ENCODE results near the gene ALDH1A3. TPM values are rescaled to one million over a fixed set of nuclear protein-coding genes. Genes with fewer than 3 reads are reported as not detected.

The ALDH1A3 gene
- total and polyA plus RNA-seq, 7 donors = 8.6 to 71.2 (median 36.4) TPM

- 67 to 76% methylated on average over 3 of the region's 3 CpGs for WGBS, 2 donors
- no peak for DNase-seq
- no peaks in the 10 kb centered on the region for H3K9me3 ChIP-seq
- H3K4me1 ChIP-seq = peaks cover 0 to 19% (median 4%) of the 10 kb centered on the region in 4 donors
- H3K4me3 ChIP-seq = no peak overlapping the region
- TF ChIP-seq POLR2AphosphoS5 (IDR thresholded peaks at IDR 0.05) (no peak), EP300 (IDR thresholded peaks at IDR 0.05) (no peak), POLR2A (IDR thresholded peaks at IDR 0.05) (no peak), CTCF (IDR thresholded peaks at IDR 0.05) (no peak)
- H3K27me3 ChIP-seq = no peaks in the 10 kb centered on the region
- intact Hi-C loops (cut with DNase I) = no loop called here
- no peak overlapping the region for H3K27ac ChIP-seq
- no peaks in the 10 kb centered on the region for H3K36me3 ChIP-seq
Measured at GRCh38 chr15:100834731-100835130, 44.9 kb upstream of the ALDH1A3 start.

GRCh38 chr15:100835636-100836035, 44.0 kb upstream of the ALDH1A3 start:
- DNase-seq = no peak
- H3K27me3 ChIP-seq = no peaks in the 10 kb centered on the region
- intact Hi-C loops (cut with DNase I) = no loop called here
- H3K4me1 ChIP-seq = peaks cover 0 to 19% (median 4%) of the 10 kb centered on the region in 4 donors
- H3K27ac ChIP-seq = no peak overlapping the region
- H3K9me3 ChIP-seq = no peaks in the 10 kb centered on the region
- H3K36me3 ChIP-seq = no peaks in the 10 kb centered on the region
- TF ChIP-seq POLR2A (IDR thresholded peaks at IDR 0.05) (no peak), EP300 (IDR thresholded peaks at IDR 0.05) (no peak), POLR2AphosphoS5 (IDR thresholded peaks at IDR 0.05) (no peak), CTCF (IDR thresholded peaks at IDR 0.05) (no peak)
- no peak overlapping the region for H3K4me3 ChIP-seq
- WGBS, 2 donors = 85 to 91% methylated on average over 5 of the region's 5 CpGs

- Histone ChIP-seq H3K27ac (no peak overlapping the region), H3K4me1 (peaks cover 0 to 11% (median 2%) of the 10 kb centered on the region in 4 donors), H3K9me3 (no peaks in the 10 kb centered on the region), H3K36me3 (no peaks in the 10 kb centered on the region), H3K4me3 (no peak overlapping the region), H3K27me3 (no peaks in the 10 kb centered on the region)
- TF ChIP-seq EP300 (IDR thresholded peaks at IDR 0.05) (no peak), POLR2A (IDR thresholded peaks at IDR 0.05) (no peak), POLR2AphosphoS5 (IDR thresholded peaks at IDR 0.05) (no peak), CTCF (IDR thresholded peaks at IDR 0.05) (no peak)
- no peak for DNase-seq
- 82 to 86% methylated on average over 5 of the region's 5 CpGs for WGBS, 2 donors
- intact Hi-C loops (cut with DNase I) = no loop called here
Measured at GRCh38 chr15:100836501-100836900, 43.1 kb upstream of the ALDH1A3 start.

- Histone ChIP-seq H3K9me3 (no peaks in the 10 kb centered on the region), H3K27me3 (no peaks in the 10 kb centered on the region), H3K4me3 (no peak overlapping the region), H3K36me3 (no peaks in the 10 kb centered on the region), H3K27ac (no peak overlapping the region), H3K4me1 (no peaks in the 10 kb centered on the region)
- intact Hi-C loops (cut with DNase I) = no loop called here
- DNase-seq = no peak
- WGBS, 2 donors = 84 to 95% methylated on average over 3 of the region's 3 CpGs
- TF ChIP-seq POLR2A (IDR thresholded peaks at IDR 0.05) = no peak
- TF ChIP-seq POLR2AphosphoS5 (IDR thresholded peaks at IDR 0.05) = no peak
- TF ChIP-seq EP300 (IDR thresholded peaks at IDR 0.05) = no peak
- TF ChIP-seq CTCF (IDR thresholded peaks at IDR 0.05) = no peak
Measured at GRCh38 chr15:100841426-100841825, 38.2 kb upstream of the ALDH1A3 start.
